T-helper 1 cell treated with Interleukin-12 subunit alpha and Interleukin-12 subunit beta and Interleukin-4 antibody, amounts not matched to agents 30 μg/mL and 1 μg/mL, for 36 hours (primary cell): ENCODE results near the gene ZFAND3.

Experiments used
- H3K27ac Mint-ChIP-seq: one replicate; pipeline ENCODE4 v1.8.0; 2021; ENCODE audit warnings: mild to moderate bottlenecking, mixed read lengths
- H3K27me3 Mint-ChIP-seq: one replicate; pipeline ENCODE4 v1.8.0; 2021; ENCODE audit warnings: low read depth, mixed read lengths
- H3K36me3 Mint-ChIP-seq: one replicate; pipeline ENCODE4 v1.8.0; 2021; ENCODE audit warnings: low read depth, mixed read lengths
- H3K4me1 Mint-ChIP-seq: one replicate; pipeline ENCODE4 v1.8.0; 2021; ENCODE audit warnings: low read depth, mixed read lengths
- H3K4me3 Mint-ChIP-seq: one replicate; pipeline ENCODE4 v1.8.0; 2021; ENCODE audit warnings: mild to moderate bottlenecking, moderate library complexity, mixed read lengths
- H3K9me3 Mint-ChIP-seq: one replicate; pipeline ENCODE4 v1.8.0; 2021; ENCODE audit warnings: mixed read lengths

Gene ZFAND3

GRCh38 chr6:37926661-37927060, 107.1 kb downstream of the ZFAND3 start:
- Mint-ChIP-seq H3K4me1 (peaks cover 10% of the 10 kb centered on the region), H3K36me3 (no peaks in the 10 kb centered on the region), H3K4me3 (no peak overlapping the region), H3K27ac (no peak overlapping the region), H3K27me3 (no peaks in the 10 kb centered on the region), H3K9me3 (no peaks in the 10 kb centered on the region)

- Mint-ChIP-seq H3K4me1 (peaks cover 9% of the 10 kb centered on the region), H3K27ac (no peak overlapping the region), H3K27me3 (no peaks in the 10 kb centered on the region), H3K9me3 (no peaks in the 10 kb centered on the region), H3K4me3 (no peak overlapping the region), H3K36me3 (no peaks in the 10 kb centered on the region)
These were observed 108.7 kb downstream of the ZFAND3 start for GRCh38 chr6:37928217-37928616.

GRCh38 chr6:37930288-37930971, 110.9 kb downstream of the ZFAND3 start:
- H3K4me3 Mint-ChIP-seq, result no peak overlapping the region

GRCh38 chr6:37931066-37931465, 111.5 kb downstream of the ZFAND3 start:
- Mint-ChIP-seq H3K27ac (no peak overlapping the region), H3K4me1 (peaks cover 13% of the 10 kb centered on the region), H3K4me3 (no peak overlapping the region), H3K9me3 (no peaks in the 10 kb centered on the region), H3K36me3 (peaks cover 4% of the 10 kb centered on the region), H3K27me3 (no peaks in the 10 kb centered on the region)

More at GRCh38 chr6:37930288-37930971, 110.9 kb downstream of the ZFAND3 start:
- H3K4me1 Mint-ChIP-seq, result peaks cover 7% of the 10 kb centered on the region
- peaks cover 4% of the 10 kb centered on the region for H3K36me3 Mint-ChIP-seq
- no peaks in the 10 kb centered on the region for H3K27me3 Mint-ChIP-seq
- no peak overlapping the region for H3K27ac Mint-ChIP-seq
- no peaks in the 10 kb centered on the region for H3K9me3 Mint-ChIP-seq

DNA sequence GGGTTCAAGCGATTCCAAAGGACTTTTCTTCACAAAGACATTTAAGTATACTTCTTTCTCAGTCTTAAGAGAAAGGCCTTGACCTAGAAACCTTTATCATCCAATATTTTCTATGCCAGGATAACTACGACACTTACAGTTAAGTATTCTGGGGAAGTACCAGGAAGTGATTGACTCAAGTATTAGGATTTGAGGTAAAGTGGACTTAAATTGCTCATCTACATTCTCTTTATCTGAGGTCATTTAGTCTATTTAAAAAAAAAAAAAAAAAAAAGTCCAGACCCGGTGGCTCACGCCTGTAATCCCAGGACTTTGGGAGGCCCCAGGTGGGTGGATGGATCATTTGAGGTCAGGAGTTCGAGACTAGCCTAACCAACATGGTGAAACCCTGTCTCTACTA, 114.7 kb downstream of the ZFAND3 start:
- Mint-ChIP-seq H3K4me1 (peaks cover 21% of the 10 kb centered on the region), H3K4me3 (no peak overlapping the region), H3K27me3 (no peaks in the 10 kb centered on the region), H3K36me3 (peaks cover 7% of the 10 kb centered on the region), H3K27ac (no peak overlapping the region), H3K9me3 (no peaks in the 10 kb centered on the region)

- H3K27ac Mint-ChIP-seq, result no peak overlapping the region
- no peak overlapping the region for H3K4me3 Mint-ChIP-seq
- H3K4me1 Mint-ChIP-seq, result peaks cover 21% of the 10 kb centered on the region
These were observed 116.6 kb downstream of the ZFAND3 start for GRCh38 chr6:37936150-37936549.

GRCh38 chr6:37936906-37937305, 117.4 kb downstream of the ZFAND3 start:
- Mint-ChIP-seq H3K4me1 (peaks cover 21% of the 10 kb centered on the region), H3K4me3 (no peak overlapping the region), H3K9me3 (no peaks in the 10 kb centered on the region), H3K36me3 (peaks cover 8% of the 10 kb centered on the region), H3K27ac (no peak overlapping the region), H3K27me3 (no peaks in the 10 kb centered on the region)

More at GRCh38 chr6:37936150-37936549, 116.6 kb downstream of the ZFAND3 start:
- H3K36me3 Mint-ChIP-seq, result peaks cover 8% of the 10 kb centered on the region
- H3K27me3 Mint-ChIP-seq, result no peaks in the 10 kb centered on the region
- no peaks in the 10 kb centered on the region for H3K9me3 Mint-ChIP-seq

DNA sequence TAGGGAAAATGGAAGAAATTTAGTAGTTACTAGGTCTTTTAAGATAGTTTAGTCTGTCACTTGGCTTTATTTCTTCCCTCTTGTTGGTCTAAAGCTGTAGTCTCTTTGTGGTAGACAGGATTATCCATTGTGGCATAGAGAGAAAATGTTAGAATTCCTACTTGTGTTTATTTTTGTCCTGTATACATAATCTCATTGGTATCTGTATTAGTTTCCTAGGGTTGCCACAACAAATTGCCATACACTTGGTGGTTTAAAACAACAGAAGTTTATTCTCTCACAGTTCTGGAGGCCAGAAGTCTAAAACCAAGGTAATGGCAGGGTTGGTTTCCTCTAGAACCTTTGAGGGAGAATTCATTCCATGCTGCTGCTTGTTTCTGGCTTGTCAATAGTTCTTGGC, 119.4 kb downstream of the ZFAND3 start:
- peaks cover 8% of the 10 kb centered on the region for H3K36me3 Mint-ChIP-seq
- H3K9me3 Mint-ChIP-seq, result no peaks in the 10 kb centered on the region
- H3K27me3 Mint-ChIP-seq, result no peaks in the 10 kb centered on the region
- peaks cover 29% of the 10 kb centered on the region for H3K4me1 Mint-ChIP-seq
- no peak overlapping the region for H3K4me3 Mint-ChIP-seq
- H3K27ac Mint-ChIP-seq, result no peak overlapping the region

DNA sequence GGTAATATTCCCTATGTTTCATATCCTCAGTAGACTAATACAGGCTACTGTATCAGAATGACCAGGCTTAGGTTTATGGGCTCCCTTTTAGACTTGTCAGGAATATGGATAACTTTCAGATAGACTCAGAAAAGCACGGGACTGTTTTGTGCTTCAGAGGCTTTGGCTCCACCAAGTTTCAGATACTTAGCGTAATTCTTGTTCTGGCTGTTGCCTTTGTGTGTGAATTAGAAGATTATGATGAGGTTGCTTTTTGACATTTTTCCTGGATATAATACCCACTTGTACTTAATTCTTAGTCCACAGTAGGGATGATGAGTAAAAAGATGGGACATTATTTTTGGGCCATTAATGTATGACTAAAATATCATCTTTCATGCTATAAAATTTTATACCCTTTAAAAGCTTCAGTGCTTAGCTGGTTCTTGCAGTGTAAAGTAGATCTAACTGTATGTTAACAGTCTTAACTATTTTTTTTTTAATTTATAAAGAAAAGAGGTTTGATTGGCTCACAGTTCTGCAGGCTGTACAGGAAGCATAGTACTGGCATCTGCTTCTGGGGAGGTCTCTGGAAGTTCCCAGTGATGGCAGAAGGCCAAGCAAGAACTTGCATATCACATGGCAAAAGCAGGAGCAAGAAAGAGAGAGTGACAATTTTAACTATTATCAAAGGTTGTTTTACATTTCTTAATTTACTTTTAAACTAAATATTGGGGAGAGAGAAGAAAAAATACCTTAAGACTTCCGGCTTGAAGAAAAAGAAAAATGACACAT, 120.7 kb downstream of the ZFAND3 start:
- Mint-ChIP-seq H3K27me3 (no peaks in the 10 kb centered on the region), H3K27ac (no peak overlapping the region), H3K36me3 (peaks cover 5% of the 10 kb centered on the region), H3K4me3 (no peak overlapping the region), H3K4me1 (peaks cover 28% of the 10 kb centered on the region), H3K9me3 (no peaks in the 10 kb centered on the region)

- Mint-ChIP-seq H3K9me3 (no peaks in the 10 kb centered on the region), H3K36me3 (peaks cover 5% of the 10 kb centered on the region)
These were observed 122.3 kb downstream of the ZFAND3 start for GRCh38 chr6:37941871-37942270.

DNA sequence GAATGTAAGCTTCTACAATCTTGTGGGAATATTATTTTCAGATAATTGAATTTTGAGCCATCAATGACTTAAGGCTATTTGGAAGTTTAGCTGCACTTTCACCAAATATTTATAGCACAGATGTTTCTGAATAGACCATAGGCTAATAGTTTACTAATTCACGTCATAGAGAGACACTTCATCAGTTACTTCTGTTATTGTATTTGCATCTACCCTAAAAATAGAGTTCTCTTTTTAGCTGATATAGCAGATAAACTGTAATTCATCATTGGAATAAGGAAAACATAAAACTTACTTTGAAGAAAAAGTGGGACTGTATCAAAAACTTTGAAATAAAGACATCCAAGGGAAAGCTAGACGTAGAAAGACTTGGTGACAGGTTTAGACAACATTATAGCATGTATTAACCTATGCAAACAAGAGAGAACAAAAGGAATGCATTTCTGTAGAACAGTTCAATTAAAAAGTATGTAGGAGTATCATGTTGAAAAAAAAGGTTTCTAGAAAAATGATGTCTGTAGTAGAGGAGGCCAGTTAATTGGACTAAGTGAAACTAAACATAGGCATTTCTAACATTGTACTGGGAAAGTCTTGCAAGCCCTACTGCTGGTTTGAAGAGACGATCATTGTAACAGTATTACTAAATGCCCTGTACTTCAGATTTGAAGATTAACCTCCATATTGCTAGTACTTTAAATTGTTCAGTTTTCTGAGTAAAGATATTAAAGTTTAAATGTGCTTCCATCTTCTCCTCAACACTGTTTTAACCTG, 123.3 kb downstream of the ZFAND3 start:
- peaks cover 16% of the 10 kb centered on the region for H3K4me1 Mint-ChIP-seq
- H3K4me3 Mint-ChIP-seq, result no peak overlapping the region
- H3K36me3 Mint-ChIP-seq, result peaks cover 5% of the 10 kb centered on the region
- H3K27me3 Mint-ChIP-seq, result no peaks in the 10 kb centered on the region
- H3K9me3 Mint-ChIP-seq, result no peaks in the 10 kb centered on the region
- no peak overlapping the region for H3K27ac Mint-ChIP-seq

More at GRCh38 chr6:37941871-37942270, 122.3 kb downstream of the ZFAND3 start:
- Mint-ChIP-seq H3K4me3 (no peak overlapping the region), H3K27ac (no peak overlapping the region), H3K27me3 (no peaks in the 10 kb centered on the region), H3K4me1 (peaks cover 18% of the 10 kb centered on the region)

GRCh38 chr6:37943436-37944058, 124.0 kb downstream of the ZFAND3 start:
- no peaks in the 10 kb centered on the region for H3K27me3 Mint-ChIP-seq
- H3K36me3 Mint-ChIP-seq, result peaks cover 5% of the 10 kb centered on the region
- no peak overlapping the region for H3K27ac Mint-ChIP-seq
- no peaks in the 10 kb centered on the region for H3K9me3 Mint-ChIP-seq
- H3K4me1 Mint-ChIP-seq, result peaks cover 17% of the 10 kb centered on the region
- no peak overlapping the region for H3K4me3 Mint-ChIP-seq

DNA sequence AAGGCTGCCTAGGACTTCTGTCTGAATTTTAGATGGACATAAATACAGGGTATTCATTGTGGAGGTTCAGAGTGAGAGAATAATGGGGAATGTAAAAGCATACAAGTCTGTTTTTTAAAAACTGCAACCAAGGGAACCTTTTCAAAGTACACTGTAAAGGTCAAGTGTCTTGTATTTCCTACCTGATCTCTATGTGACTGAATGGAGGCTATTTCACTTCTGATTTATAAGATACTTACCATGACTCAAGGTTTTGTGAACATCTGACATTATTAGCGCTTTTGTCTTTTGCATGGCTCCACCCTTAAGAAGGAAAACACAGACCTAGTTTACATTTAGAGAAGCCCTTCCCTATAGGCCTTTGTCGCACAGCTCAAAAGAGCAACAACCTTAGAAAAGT, 126.5 kb downstream of the ZFAND3 start:
- Mint-ChIP-seq H3K27me3 (no peaks in the 10 kb centered on the region), H3K4me1 (peaks cover 20% of the 10 kb centered on the region), H3K4me3 (no peak overlapping the region), H3K27ac (no peak overlapping the region), H3K9me3 (no peaks in the 10 kb centered on the region), H3K36me3 (no peaks in the 10 kb centered on the region)

- Mint-ChIP-seq H3K4me3 (no peak overlapping the region), H3K27ac (no peak overlapping the region), H3K36me3 (no peaks in the 10 kb centered on the region), H3K9me3 (no peaks in the 10 kb centered on the region), H3K4me1 (peaks cover 31% of the 10 kb centered on the region), H3K27me3 (no peaks in the 10 kb centered on the region)
These were observed 127.9 kb downstream of the ZFAND3 start for GRCh38 chr6:37947468-37947867.
